ENCODE measurements around the gene FPR1. TPM values are rescaled to one million over a fixed set of nuclear protein-coding genes. Genes with fewer than 3 reads are reported as not detected.

FPR1 gene
- total and polyA plus RNA-seq, 3 experiments from 2014 or later, result not detected

- peaks cover 6% of the 10 kb centered on the region for H3K36me3 ChIP-seq (ENCODE audit: insufficient read depth, low read length)
- Mint-ChIP-seq H3K27ac (peak overlapping the region; percentile 81 to 95 (median 90)), H3K9me3 (peaks cover 0 to 3% (median 0%) of the 10 kb centered on the region in 5 donors), H3K27me3 (no peaks in the 10 kb centered on the region), H3K4me1 (peaks cover 27 to 38% (median 35%) of the 10 kb centered on the region in 3 donors), H3K36me3 (peaks cover 5 to 25% (median 9%) of the 10 kb centered on the region in 3 donors), H3K4me3 (peak overlapping the region; percentile 87 to 91 (median 89))
- H3K27ac ChIP-seq (ENCODE audit: low read depth, low read length), result peak overlapping the region; percentile 91
- ChIA-PET POLR2A (interaction anchor here (0.6 kb wide), 1 partner anchor 15 kb away, joined by 3 read pairs; no protein-coding TSS in a partner anchor), CTCF (interaction anchor here (1.4 kb wide), 1 partner anchor 73 kb away, joined by 3 read pairs; no protein-coding TSS in a partner anchor)
- peaks cover 27% of the 10 kb centered on the region for H3K4me1 ChIP-seq (ENCODE audit: insufficient read depth, low read length)
- H3K9me3 ChIP-seq (ENCODE audit: low read length), result no peaks in the 10 kb centered on the region
- no peaks in the 10 kb centered on the region for H3K27me3 ChIP-seq (ENCODE audit: insufficient read depth, low read length, poor library complexity, severe bottlenecking)
- peak; percentile 93 to 98 (median 95) for DNase-seq
- H3K4me3 ChIP-seq (ENCODE audit: low read length), result peak overlapping the region; percentile 89
Measured at GRCh38 chr19:51703575-51704515, 47.8 kb downstream of the FPR1 start.

- H3K27me3 ChIP-seq (ENCODE audit: insufficient read depth, low read length, poor library complexity, severe bottlenecking), result no peaks in the 10 kb centered on the region
- Mint-ChIP-seq H3K4me1 (peaks cover 27 to 38% (median 35%) of the 10 kb centered on the region in 3 donors), H3K27me3 (no peaks in the 10 kb centered on the region), H3K27ac (peak overlapping the region; percentile 72 to 92 (median 86)), H3K4me3 (peak overlapping the region; percentile 87 to 91 (median 89)), H3K36me3 (peaks cover 5 to 25% (median 9%) of the 10 kb centered on the region in 3 donors), H3K9me3 (peaks cover 0 to 3% (median 0%) of the 10 kb centered on the region in 5 donors)
- peak overlapping the region; percentile 89 for H3K4me3 ChIP-seq (ENCODE audit: low read length)
- ChIA-PET CTCF (interaction anchor here (1.4 kb wide), 1 partner anchor 74 kb away, joined by 3 read pairs; no protein-coding TSS in a partner anchor), POLR2A (no interaction called here)
- H3K4me1 ChIP-seq (ENCODE audit: insufficient read depth, low read length), result peaks cover 27% of the 10 kb centered on the region
- H3K9me3 ChIP-seq (ENCODE audit: low read length), result no peaks in the 10 kb centered on the region
- H3K36me3 ChIP-seq (ENCODE audit: insufficient read depth, low read length), result peaks cover 6% of the 10 kb centered on the region
- peak overlapping the region; percentile 91 for H3K27ac ChIP-seq (ENCODE audit: low read depth, low read length)
- DNase-seq, result peak in 2 of 5 donors; percentile 14 to 56
Measured at GRCh38 chr19:51702825-51703574, 48.7 kb downstream of the FPR1 start.

GRCh38 chr19:51702103-51702824 lies 49.4 kb downstream of the FPR1 start:
- POLR2A ChIA-PET, result no interaction called here
- no peaks in the 10 kb centered on the region for H3K27me3 Mint-ChIP-seq
- peak overlapping the region in 4 of 8 donors; percentile 19 to 81 (median 51) for H3K27ac Mint-ChIP-seq
- Histone ChIP-seq H3K4me1 (ENCODE audit: insufficient read depth, low read length) (peaks cover 27% of the 10 kb centered on the region), H3K9me3 (ENCODE audit: low read length) (no peaks in the 10 kb centered on the region), H3K27me3 (ENCODE audit: insufficient read depth, low read length, poor library complexity, severe bottlenecking) (no peaks in the 10 kb centered on the region), H3K36me3 (ENCODE audit: insufficient read depth, low read length) (peaks cover 6% of the 10 kb centered on the region), H3K4me3 (ENCODE audit: low read length) (no peak overlapping the region), H3K27ac (ENCODE audit: low read depth, low read length) (no peak overlapping the region)
- DNase-seq, result peak in 2 of 5 donors; percentile 39 to 64
- peaks cover 5 to 23% (median 6%) of the 10 kb centered on the region in 3 donors for H3K36me3 Mint-ChIP-seq
- H3K4me3 Mint-ChIP-seq, result peak overlapping the region; percentile 87 to 91 (median 89)
- H3K4me1 Mint-ChIP-seq, result peaks cover 27 to 38% (median 35%) of the 10 kb centered on the region in 3 donors
- CTCF ChIA-PET, result no interaction called here
- H3K9me3 Mint-ChIP-seq, result peaks cover 0 to 3% (median 0%) of the 10 kb centered on the region in 5 donors

GRCh38 chr19:51701468-51702100 lies 50.1 kb downstream of the FPR1 start:
- H3K4me3 ChIP-seq (ENCODE audit: low read length), result no peak overlapping the region
- peak overlapping the region in 6 of 7 donors; percentile 1 to 66 (median 22) for H3K4me3 Mint-ChIP-seq
- ChIA-PET POLR2A (no interaction called here), CTCF (no interaction called here)
- H3K27me3 ChIP-seq (ENCODE audit: insufficient read depth, low read length, poor library complexity, severe bottlenecking), result no peaks in the 10 kb centered on the region
- no peaks in the 10 kb centered on the region for H3K27me3 Mint-ChIP-seq
- peaks cover 0 to 3% (median 0%) of the 10 kb centered on the region in 5 donors for H3K9me3 Mint-ChIP-seq
- no peak overlapping the region for H3K27ac ChIP-seq (ENCODE audit: low read depth, low read length)
- peaks cover 4% of the 10 kb centered on the region for H3K36me3 ChIP-seq (ENCODE audit: insufficient read depth, low read length)
- H3K4me1 Mint-ChIP-seq, result peaks cover 27 to 38% (median 35%) of the 10 kb centered on the region in 3 donors
- DNase-seq, result no peak
- H3K9me3 ChIP-seq (ENCODE audit: low read length), result no peaks in the 10 kb centered on the region
- peaks cover 27% of the 10 kb centered on the region for H3K4me1 ChIP-seq (ENCODE audit: insufficient read depth, low read length)
- peaks cover 5 to 19% (median 6%) of the 10 kb centered on the region in 3 donors for H3K36me3 Mint-ChIP-seq
- H3K27ac Mint-ChIP-seq, result peak overlapping the region in 4 of 8 donors; percentile 19 to 69 (median 36)

GRCh38 chr19:51699170-51699569 lies 52.5 kb downstream of the FPR1 start:
- H3K4me1 Mint-ChIP-seq, result peaks cover 11 to 17% (median 16%) of the 10 kb centered on the region in 3 donors
- Histone ChIP-seq H3K27me3 (ENCODE audit: insufficient read depth, low read length, poor library complexity, severe bottlenecking) (no peaks in the 10 kb centered on the region), H3K4me1 (ENCODE audit: insufficient read depth, low read length) (peaks cover 16% of the 10 kb centered on the region), H3K27ac (ENCODE audit: low read depth, low read length) (no peak overlapping the region), H3K9me3 (ENCODE audit: low read length) (no peaks in the 10 kb centered on the region), H3K36me3 (ENCODE audit: insufficient read depth, low read length) (no peaks in the 10 kb centered on the region), H3K4me3 (ENCODE audit: low read length) (no peak overlapping the region)
- H3K27ac Mint-ChIP-seq, result no peak overlapping the region
- no peaks in the 10 kb centered on the region for H3K27me3 Mint-ChIP-seq
- H3K36me3 Mint-ChIP-seq, result peaks cover 0 to 2% (median 0%) of the 10 kb centered on the region in 3 donors
- CTCF ChIA-PET, result no interaction called here
- POLR2A ChIA-PET, result no interaction called here
- H3K9me3 Mint-ChIP-seq, result peaks cover 0 to 3% (median 0%) of the 10 kb centered on the region in 5 donors
- H3K4me3 Mint-ChIP-seq, result peak overlapping the region in 1 of 7 donors; percentile 21
- no peak for DNase-seq

GRCh38 chr19:51698296-51698695 lies 53.4 kb downstream of the FPR1 start:
- H3K36me3 Mint-ChIP-seq, result peaks cover 0 to 2% (median 0%) of the 10 kb centered on the region in 3 donors
- H3K4me3 ChIP-seq (ENCODE audit: low read length), result no peak overlapping the region
- no peaks in the 10 kb centered on the region for H3K36me3 ChIP-seq (ENCODE audit: insufficient read depth, low read length)
- H3K4me1 Mint-ChIP-seq, result peaks cover 7 to 10% (median 10%) of the 10 kb centered on the region in 3 donors
- no peaks in the 10 kb centered on the region for H3K27me3 ChIP-seq (ENCODE audit: insufficient read depth, low read length, poor library complexity, severe bottlenecking)
- no peak overlapping the region for H3K27ac ChIP-seq (ENCODE audit: low read depth, low read length)
- H3K27me3 Mint-ChIP-seq, result no peaks in the 10 kb centered on the region
- peak overlapping the region in 1 of 8 donors; percentile 23 for H3K27ac Mint-ChIP-seq
- ChIA-PET CTCF (no interaction called here), POLR2A (no interaction called here)
- H3K4me1 ChIP-seq (ENCODE audit: insufficient read depth, low read length), result peaks cover 13% of the 10 kb centered on the region
- no peak for DNase-seq
- H3K9me3 ChIP-seq (ENCODE audit: low read length), result no peaks in the 10 kb centered on the region
- no peak overlapping the region for H3K4me3 Mint-ChIP-seq
- peaks cover 0 to 3% (median 0%) of the 10 kb centered on the region in 5 donors for H3K9me3 Mint-ChIP-seq

GRCh38 chr19:51697169-51697776 lies 54.4 kb downstream of the FPR1 start:
- H3K4me1 Mint-ChIP-seq, result no peaks in the 10 kb centered on the region
- POLR2A ChIA-PET, result no interaction called here
- peaks cover 0 to 3% (median 0%) of the 10 kb centered on the region in 5 donors for H3K9me3 Mint-ChIP-seq
- H3K36me3 Mint-ChIP-seq, result no peaks in the 10 kb centered on the region
- CTCF ChIA-PET, result no interaction called here
- DNase-seq, result no peak
- no peak overlapping the region for H3K27ac ChIP-seq (ENCODE audit: low read depth, low read length)
- H3K36me3 ChIP-seq (ENCODE audit: insufficient read depth, low read length), result no peaks in the 10 kb centered on the region
- H3K4me1 ChIP-seq (ENCODE audit: insufficient read depth, low read length), result peaks cover 2% of the 10 kb centered on the region
- H3K4me3 ChIP-seq (ENCODE audit: low read length), result no peak overlapping the region
- H3K27ac Mint-ChIP-seq, result no peak overlapping the region
- H3K27me3 Mint-ChIP-seq, result no peaks in the 10 kb centered on the region
- H3K4me3 Mint-ChIP-seq, result peak overlapping the region in 1 of 7 donors; percentile 37
- no peaks in the 10 kb centered on the region for H3K27me3 ChIP-seq (ENCODE audit: insufficient read depth, low read length, poor library complexity, severe bottlenecking)
- no peaks in the 10 kb centered on the region for H3K9me3 ChIP-seq (ENCODE audit: low read length)

Data from CD8-positive, alpha-beta memory T cell (primary cell).